GM13976 (cell line): ENCODE data around the gene TLE1.
"Not testable (repeated sequence)": the region's sequence is repeated elsewhere in the genome, so short reads cannot be mapped to it uniquely, and the experiment has no call there.

Experiments used
- DNase-seq: peaks from one replicate; pipeline ENCODE4 v3.0.0; 2012; ENCODE audit warnings: low spot score
- CTCF ChIP-seq: IDR thresholded peaks from 2 replicates; pipeline ENCODE4 v1.5.1; 2012; ENCODE audit warnings: borderline replicate concordance, mild to moderate bottlenecking; ENCODE audit not compliant: insufficient read depth; ENCODE audit errors: extremely low read depth, missing control alignments, control extremely low read depth
- in situ Hi-C: fragments of 300-500 bp; cut with MboI; formaldehyde crosslinking; loops from one replicate; pipeline ENCODE4 v1.12.0; 2022; ENCODE audit warnings: low sequenced_read_pairs, mixed read lengths, inconsistent platforms; ENCODE audit not compliant: unreplicated experiment

Gene TLE1

DNA sequence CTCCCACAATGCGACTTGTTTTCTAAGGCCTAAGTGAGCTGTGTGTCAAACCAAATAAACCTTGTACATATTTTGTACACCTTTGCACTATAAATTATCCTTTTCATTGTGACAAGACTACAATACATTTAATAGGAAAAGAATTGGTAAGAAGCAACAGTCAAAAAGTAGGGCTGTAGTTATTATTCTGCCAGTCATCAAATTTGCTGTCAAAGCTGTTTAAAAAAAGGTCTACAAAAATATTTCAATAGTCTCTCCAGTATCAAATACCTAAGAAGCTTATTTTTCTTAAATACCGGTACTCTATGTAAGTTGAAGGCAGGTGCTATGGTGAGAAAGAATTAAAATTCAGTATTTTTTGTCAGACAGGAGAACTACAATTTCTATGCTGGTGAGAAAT lies 40.5 kb downstream of the TLE1 start:
- no peak for DNase-seq
- in situ Hi-C loops: no loop called here
- no peak for TF ChIP-seq CTCF

GRCh38 chr9:81646337-81646736 lies 43.0 kb downstream of the TLE1 start:
- in situ Hi-C loops: no loop called here
- no peak for TF ChIP-seq CTCF
- DNase-seq: no peak

GRCh38 chr9:81644513-81644912 lies 44.8 kb downstream of the TLE1 start:
- DNase-seq, in situ Hi-C loops: not testable (repeated sequence)

- DNase-seq: no peak
- in situ Hi-C loops: no loop called here
- no peak for TF ChIP-seq CTCF
Measured at GRCh38 chr9:81637276-81637675, 52.1 kb downstream of the TLE1 start.

DNA sequence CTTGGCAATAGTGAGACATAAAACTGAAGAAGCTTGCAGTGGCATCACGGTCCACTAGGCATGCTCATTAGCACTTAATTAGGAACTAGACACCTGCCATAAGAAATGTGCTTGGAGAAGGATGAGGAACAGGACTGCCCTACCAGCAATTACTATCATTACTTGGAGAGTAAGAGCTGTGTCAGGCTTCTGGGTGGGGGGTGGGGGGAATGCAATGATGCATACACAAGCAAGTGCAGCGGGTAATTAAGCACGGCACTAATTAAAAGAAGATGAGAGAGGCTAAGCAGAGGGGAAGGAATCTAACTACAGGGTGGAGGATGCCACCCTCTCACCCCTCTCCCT lies 53.1 kb downstream of the TLE1 start:
- no peak for TF ChIP-seq CTCF
- DNase-seq: no peak
- in situ Hi-C loops: no loop called here

DNA sequence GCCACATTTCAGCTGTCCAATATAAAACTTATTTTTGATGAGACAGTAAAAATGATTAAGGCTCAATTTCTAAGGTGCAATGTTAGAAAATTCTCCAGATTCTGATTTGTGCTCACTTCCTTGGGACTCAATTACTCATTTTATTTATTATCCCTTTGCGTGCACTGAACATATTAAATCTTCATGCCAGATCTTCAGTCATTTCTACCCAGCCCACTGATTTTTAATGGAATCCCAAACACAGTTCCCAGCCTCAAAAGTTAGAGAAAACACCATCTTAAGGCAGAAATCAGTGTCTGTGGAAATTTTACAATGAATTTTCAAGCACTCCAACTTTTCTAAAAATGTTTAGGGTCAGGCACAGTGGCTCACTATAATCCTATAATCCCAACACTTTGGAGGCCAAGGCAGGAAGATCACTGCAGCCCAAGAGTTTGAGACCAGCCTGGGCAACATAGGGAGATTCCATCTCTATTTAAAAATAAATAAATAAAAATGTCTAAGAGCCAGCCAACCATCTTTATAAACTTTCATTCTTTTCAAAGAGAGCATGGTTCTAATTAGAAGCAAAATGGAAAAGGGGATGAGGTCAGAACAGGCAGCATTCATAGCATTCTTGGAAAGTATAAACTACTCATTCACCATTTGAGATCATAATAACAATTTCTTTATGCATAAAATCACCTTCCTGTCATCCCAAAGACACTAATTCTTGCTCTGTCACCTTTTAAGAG lies 53.7 kb downstream of the TLE1 start:
- in situ Hi-C loops: no loop called here
- no peak for DNase-seq
- no peak for TF ChIP-seq CTCF

DNA sequence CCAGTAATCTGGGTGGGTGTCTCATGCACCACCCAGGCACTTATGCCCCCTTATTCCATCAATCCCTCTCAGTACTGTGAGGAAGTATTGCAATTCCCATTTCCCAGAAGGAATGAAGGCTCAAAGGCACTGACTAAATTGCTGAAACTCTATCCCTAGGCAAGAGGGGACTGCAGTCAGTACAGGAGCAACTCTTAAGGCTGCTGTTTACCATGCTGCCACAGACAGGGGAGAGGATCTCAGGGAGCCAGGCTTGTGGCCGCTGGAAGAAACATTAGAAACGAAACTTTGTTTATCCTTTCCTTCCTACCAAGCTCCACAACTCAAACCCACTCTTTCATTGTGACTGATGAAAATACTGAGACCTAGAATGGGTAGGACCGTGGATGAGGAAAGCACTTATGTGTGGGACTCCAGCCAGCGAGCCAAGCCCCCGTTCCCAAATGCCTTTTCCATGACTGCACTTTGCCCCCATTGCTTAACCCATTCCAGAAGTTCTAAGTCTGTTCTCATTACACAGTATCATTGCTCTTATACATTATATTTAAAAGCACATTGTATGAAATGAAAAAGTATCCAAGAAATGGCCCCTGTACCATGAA lies 54.3 kb downstream of the TLE1 start:
- DNase-seq: no peak
- TF ChIP-seq CTCF: no peak
- in situ Hi-C loops: no loop called here
